Upper lobe of left lung (tissue), 4 donors: ENCODE results near the gene ZNF280B.

Source experiments
- CTCF ChIP-seq, 6 experiments: fragments of 450-650 bp in 4 of 6; fragments of 200-600 bp in 2 of 6; sonication (generic) in 2 of 6; IDR thresholded peaks; one replicate each; pipeline ENCODE4 v1.5.1; 2016 to 2019; ENCODE audit warnings: antibody characterized with exemption in 6 of 6
- EP300 ChIP-seq, 4 donors: sonication (generic); formaldehyde crosslinking; IDR thresholded peaks; one replicate each; pipeline ENCODE4 v1.5.1; 2017; ENCODE audit warnings: antibody characterized with exemption in 4 of 4, control low read depth in 2 of 4
- POLR2A ChIP-seq, 4 donors: fragments of 450-650 bp; IDR thresholded peaks; one replicate each; pipeline ENCODE4 v1.5.1; 2016 to 2017; ENCODE audit warnings: antibody characterized with exemption in 4 of 4, mild to moderate bottlenecking in 2 of 4
- POLR2AphosphoS5 ChIP-seq, 2 donors: sonication (generic); formaldehyde crosslinking; IDR thresholded peaks; one replicate each; pipeline ENCODE4 v1.5.1; 2017; ENCODE audit warnings: antibody characterized with exemption in 2 of 2

- TF ChIP-seq POLR2AphosphoS5 (IDR thresholded peaks at IDR 0.05): no peak
- TF ChIP-seq CTCF (IDR thresholded peaks at IDR 0.05): no peak
- TF ChIP-seq POLR2A (IDR thresholded peaks at IDR 0.05): no peak
- TF ChIP-seq EP300 (IDR thresholded peaks at IDR 0.05): no peak
These were observed 23.4 kb upstream of the ZNF280B start for GRCh38 chr22:22531770-22532546.
